HepG2 (cell line): ENCODE data around the gene YEATS2. TPM values are rescaled to one million over a fixed set of nuclear protein-coding genes. Genes with fewer than 3 reads are reported as not detected.

Experiments used
- CEBPG ChIP-seq: IDR thresholded peaks from 2 replicates; pipeline ENCODE4 v1.6.1; 2016
- HCFC1 ChIP-seq: fragments of 150-350 bp; IDR thresholded peaks from 2 replicates; pipeline ENCODE4 v1.6.1; 2014; ENCODE audit warnings: low read depth, low read length
- IRF2 ChIP-seq: IDR thresholded peaks from 2 replicates; pipeline ENCODE4 v1.6.1; 2018; ENCODE audit warnings: missing genetic modification reagents, missing compliant biosample characterization
- MTF2 ChIP-seq: sonication (generic); formaldehyde crosslinking; IDR thresholded peaks from 2 replicates; pipeline ENCODE4 v1.5.0; 2020; ENCODE audit warnings: missing genetic modification reagents, borderline replicate concordance
- MYNN ChIP-seq: sonication (generic); formaldehyde crosslinking; IDR thresholded peaks from 2 replicates; pipeline ENCODE4 v1.4.0; 2020; ENCODE audit warnings: mild to moderate bottlenecking, low read depth, missing genetic modification reagents
- NCOA1 ChIP-seq: sonication (generic); formaldehyde crosslinking; IDR thresholded peaks from 2 replicates; pipeline ENCODE4 v1.9.0; 2021; ENCODE audit warnings: missing genetic modification reagents
- RFXANK ChIP-seq: IDR thresholded peaks from 2 replicates; pipeline ENCODE4 v1.6.1; 2016
- SOX6 ChIP-seq, 2 experiments: fragments of 450-650 bp in 1 of 2; sonication (generic) in 1 of 2; formaldehyde crosslinking in 1 of 2; IDR thresholded peaks; 2 replicates each; pipeline versions ENCODE4 v1.4.0 to v1.6.1; 2017 to 2020; ENCODE audit warnings: antibody characterized with exemption in 1 of 2, mild to moderate bottlenecking in 1 of 2, missing genetic modification reagents in 1 of 2
- SRSF9 ChIP-seq: fragments of 200-400 bp; formaldehyde crosslinking; IDR thresholded peaks from 2 replicates; pipeline ENCODE4 v1.6.1; 2018; ENCODE audit warnings: borderline replicate concordance, mild to moderate bottlenecking, low read depth, low read length; ENCODE audit not compliant: insufficient read depth, poor library complexity, severe bottlenecking
- SSRP1 ChIP-seq: IDR thresholded peaks from 2 replicates; pipeline ENCODE4 v1.6.1; 2016; ENCODE audit warnings: control low read depth
- ZC3H13 ChIP-seq: sonication (generic); formaldehyde crosslinking; IDR thresholded peaks from 2 replicates; pipeline ENCODE4 v1.8.1; 2023; ENCODE audit warnings: mild to moderate bottlenecking, missing genetic modification reagents, moderate library complexity
- ZMYM2 ChIP-seq: sonication (generic); formaldehyde crosslinking; IDR thresholded peaks from 2 replicates; pipeline ENCODE4 v1.8.0; 2022; ENCODE audit warnings: mild to moderate bottlenecking, missing genetic modification reagents
- ZNF121 ChIP-seq: sonication (generic); formaldehyde crosslinking; IDR thresholded peaks from 2 replicates; pipeline ENCODE4 v1.5.0; 2020; ENCODE audit warnings: mild to moderate bottlenecking, missing genetic modification reagents
- ZNF232 ChIP-seq: sonication (generic); formaldehyde crosslinking; IDR thresholded peaks from 2 replicates; pipeline ENCODE4 v1.4.0; 2020; ENCODE audit warnings: missing genetic modification reagents, borderline replicate concordance
- ZNF329 ChIP-seq: sonication (generic); formaldehyde crosslinking; IDR thresholded peaks from 2 replicates; pipeline ENCODE4 v1.9.0; 2021; ENCODE audit warnings: low read depth, mild to moderate bottlenecking, missing genetic modification reagents
- ZNF772 ChIP-seq: sonication (generic); formaldehyde crosslinking; IDR thresholded peaks from 2 replicates; pipeline ENCODE4 v1.5.0; 2020; ENCODE audit warnings: mild to moderate bottlenecking, missing genetic modification reagents
- ZSCAN12 ChIP-seq: sonication (generic); formaldehyde crosslinking; IDR thresholded peaks from 2 replicates; pipeline ENCODE4 v1.9.0; 2021; ENCODE audit warnings: mild to moderate bottlenecking, missing genetic modification reagents
- polyA plus RNA-seq, 8 experiments: library from polyadenylated mRNA; depleted of rRNA in 3 of 8; stranded (reverse) in 7 of 8; unstranded in 1 of 8; fragments of >200 nt; fragmentation: Illumina TruSeq in 4 of 8; extraction: Trizol in 4 of 8; gene quantifications; 2 replicates each; pipeline versions ENCODE4 v1.2.1 to v1.2.3, GENCODE V29; 2011 to 2016; ENCODE audit warnings: low read depth in 4 of 8, missing spikeins in 1 of 8, mixed read lengths in 1 of 8; ENCODE audit not compliant: insufficient read depth in 1 of 8
- total RNA-seq, 5 experiments: library from RNA; depleted of rRNA; stranded (reverse); fragments of >200 nt; fragmentation: Illumina TruSeq; extraction: Trizol; gene quantifications; 2 replicates each; pipeline ENCODE4 v1.2.3, GENCODE V29; 2016; ENCODE audit warnings: low read depth in 1 of 5
- TF ChIP-seq, protein P1 (sequence below): sonication (generic); formaldehyde crosslinking; IDR thresholded peaks from 2 replicates; pipeline ENCODE4 v1.4.0; 2020; ENCODE audit warnings: missing genetic modification reagents
- TF ChIP-seq, protein P2 (sequence below): sonication (generic); formaldehyde crosslinking; IDR thresholded peaks from 2 replicates; pipeline ENCODE4 v1.4.0; 2020; ENCODE audit warnings: mild to moderate bottlenecking, missing genetic modification reagents
- TF ChIP-seq, protein P3 (sequence below), 2 experiments: sonication (generic) in 1 of 2; formaldehyde crosslinking in 1 of 2; IDR thresholded peaks; 2 replicates each; pipeline versions ENCODE4 v1.6.1 to v1.9.0; 2014 to 2022; ENCODE audit warnings: antibody characterized with exemption in 1 of 2, borderline replicate concordance in 1 of 2, inconsistent platforms in 1 of 2, low read depth in 1 of 2, missing genetic modification reagents in 1 of 2

The YEATS2 gene
- total and polyA plus RNA-seq, 2 of the 13 experiments (the other 11 are each of a cell fraction or from before 2014, with no cell fraction given) = 18.6 to 33.7 TPM

DNA sequence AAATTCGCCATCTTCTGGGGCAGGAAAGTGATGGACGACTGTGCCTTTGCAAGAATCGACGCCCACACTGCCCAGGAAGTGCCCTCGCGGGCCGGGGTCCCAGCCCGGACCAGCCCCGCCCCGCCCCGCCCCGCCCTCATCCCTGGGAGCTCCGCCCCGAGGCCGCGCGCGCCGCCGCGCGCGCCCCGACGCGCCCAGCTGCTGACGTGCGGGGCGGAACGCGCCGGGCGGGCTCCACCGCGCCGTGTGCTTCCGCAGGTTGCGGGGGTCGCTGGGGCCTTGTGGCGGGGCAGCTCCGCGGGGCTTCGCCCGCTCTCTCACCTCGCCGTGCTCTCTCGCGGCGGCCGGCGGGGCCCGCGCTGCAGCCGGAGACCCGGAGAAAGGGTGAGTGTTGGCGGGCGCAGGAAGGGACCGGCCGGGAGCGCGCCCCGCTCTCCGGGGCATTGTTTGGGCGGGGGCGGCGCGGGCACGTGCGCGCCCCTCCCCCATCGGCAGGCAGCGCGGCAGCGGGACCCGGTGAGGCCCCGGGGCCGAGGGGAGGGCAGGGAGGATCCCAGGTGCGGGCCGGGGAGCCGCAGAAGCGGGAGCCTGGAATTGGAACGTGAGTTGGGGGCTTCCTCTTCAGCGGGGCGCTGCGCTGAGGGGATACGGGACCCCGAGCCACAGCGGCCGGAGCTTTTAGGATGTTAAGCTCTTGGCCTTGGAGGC lies at the start of gene YEATS2 (continued):
- TF ChIP-seq CEBPG (CRISPR knock-in tag) = no peak
- TF ChIP-seq ZNF232 (CRISPR knock-in tag) = no peak
- TF ChIP-seq SRSF9 = no peak
- TF ChIP-seq, protein P1, sequence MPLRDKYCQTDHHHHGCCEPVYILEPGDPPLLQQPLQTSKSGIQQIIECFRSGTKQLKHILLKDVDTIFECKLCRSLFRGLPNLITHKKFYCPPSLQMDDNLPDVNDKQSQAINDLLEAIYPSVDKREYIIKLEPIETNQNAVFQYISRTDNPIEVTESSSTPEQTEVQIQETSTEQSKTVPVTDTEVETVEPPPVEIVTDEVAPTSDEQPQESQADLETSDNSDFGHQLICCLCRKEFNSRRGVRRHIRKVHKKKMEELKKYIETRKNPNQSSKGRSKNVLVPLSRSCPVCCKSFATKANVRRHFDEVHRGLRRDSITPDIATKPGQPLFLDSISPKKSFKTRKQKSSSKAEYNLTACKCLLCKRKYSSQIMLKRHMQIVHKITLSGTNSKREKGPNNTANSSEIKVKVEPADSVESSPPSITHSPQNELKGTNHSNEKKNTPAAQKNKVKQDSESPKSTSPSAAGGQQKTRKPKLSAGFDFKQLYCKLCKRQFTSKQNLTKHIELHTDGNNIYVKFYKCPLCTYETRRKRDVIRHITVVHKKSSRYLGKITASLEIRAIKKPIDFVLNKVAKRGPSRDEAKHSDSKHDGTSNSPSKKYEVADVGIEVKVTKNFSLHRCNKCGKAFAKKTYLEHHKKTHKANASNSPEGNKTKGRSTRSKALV = no peak
- TF ChIP-seq ZNF329 = peak; percentile 43; the same call in 1 of the 2 replicates
- TF ChIP-seq IRF2 (CRISPR knock-in tag) = no peak
- TF ChIP-seq NCOA1 = no peak
- TF ChIP-seq MTF2 (CRISPR knock-in tag) = no peak
- TF ChIP-seq ZNF121 (CRISPR knock-in tag) = no peak
- TF ChIP-seq, protein P2, sequence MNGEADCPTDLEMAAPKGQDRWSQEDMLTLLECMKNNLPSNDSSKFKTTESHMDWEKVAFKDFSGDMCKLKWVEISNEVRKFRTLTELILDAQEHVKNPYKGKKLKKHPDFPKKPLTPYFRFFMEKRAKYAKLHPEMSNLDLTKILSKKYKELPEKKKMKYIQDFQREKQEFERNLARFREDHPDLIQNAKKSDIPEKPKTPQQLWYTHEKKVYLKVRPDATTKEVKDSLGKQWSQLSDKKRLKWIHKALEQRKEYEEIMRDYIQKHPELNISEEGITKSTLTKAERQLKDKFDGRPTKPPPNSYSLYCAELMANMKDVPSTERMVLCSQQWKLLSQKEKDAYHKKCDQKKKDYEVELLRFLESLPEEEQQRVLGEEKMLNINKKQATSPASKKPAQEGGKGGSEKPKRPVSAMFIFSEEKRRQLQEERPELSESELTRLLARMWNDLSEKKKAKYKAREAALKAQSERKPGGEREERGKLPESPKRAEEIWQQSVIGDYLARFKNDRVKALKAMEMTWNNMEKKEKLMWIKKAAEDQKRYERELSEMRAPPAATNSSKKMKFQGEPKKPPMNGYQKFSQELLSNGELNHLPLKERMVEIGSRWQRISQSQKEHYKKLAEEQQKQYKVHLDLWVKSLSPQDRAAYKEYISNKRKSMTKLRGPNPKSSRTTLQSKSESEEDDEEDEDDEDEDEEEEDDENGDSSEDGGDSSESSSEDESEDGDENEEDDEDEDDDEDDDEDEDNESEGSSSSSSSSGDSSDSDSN (CRISPR knock-in tag) = peak; percentile 74; the same call in 1 of the 2 replicates
- no peak for TF ChIP-seq SSRP1 (CRISPR knock-in tag)
- TF ChIP-seq MYNN (CRISPR knock-in tag) = no peak
- TF ChIP-seq ZNF772 (CRISPR knock-in tag) = peak; percentile 64
- TF ChIP-seq ZMYM2 (CRISPR knock-in tag) = no peak
- TF ChIP-seq ZC3H13 (CRISPR knock-in tag) = no peak
- TF ChIP-seq HCFC1 = no peak
- no peak for TF ChIP-seq RFXANK (CRISPR knock-in tag)
- no peak for TF ChIP-seq SOX6 (IDR thresholded peaks at IDR 0.05)
- 0 out of 2 replicates have a peak, but pooled peaks have one; percentile 11 for TF ChIP-seq SOX6 (CRISPR knock-in tag; IDR thresholded peaks at IDR 0.05)
- TF ChIP-seq ZSCAN12 (CRISPR knock-in tag) = 0 out of 2 replicates have a peak, but pooled peaks have one; percentile 7
- TF ChIP-seq, protein P3, sequence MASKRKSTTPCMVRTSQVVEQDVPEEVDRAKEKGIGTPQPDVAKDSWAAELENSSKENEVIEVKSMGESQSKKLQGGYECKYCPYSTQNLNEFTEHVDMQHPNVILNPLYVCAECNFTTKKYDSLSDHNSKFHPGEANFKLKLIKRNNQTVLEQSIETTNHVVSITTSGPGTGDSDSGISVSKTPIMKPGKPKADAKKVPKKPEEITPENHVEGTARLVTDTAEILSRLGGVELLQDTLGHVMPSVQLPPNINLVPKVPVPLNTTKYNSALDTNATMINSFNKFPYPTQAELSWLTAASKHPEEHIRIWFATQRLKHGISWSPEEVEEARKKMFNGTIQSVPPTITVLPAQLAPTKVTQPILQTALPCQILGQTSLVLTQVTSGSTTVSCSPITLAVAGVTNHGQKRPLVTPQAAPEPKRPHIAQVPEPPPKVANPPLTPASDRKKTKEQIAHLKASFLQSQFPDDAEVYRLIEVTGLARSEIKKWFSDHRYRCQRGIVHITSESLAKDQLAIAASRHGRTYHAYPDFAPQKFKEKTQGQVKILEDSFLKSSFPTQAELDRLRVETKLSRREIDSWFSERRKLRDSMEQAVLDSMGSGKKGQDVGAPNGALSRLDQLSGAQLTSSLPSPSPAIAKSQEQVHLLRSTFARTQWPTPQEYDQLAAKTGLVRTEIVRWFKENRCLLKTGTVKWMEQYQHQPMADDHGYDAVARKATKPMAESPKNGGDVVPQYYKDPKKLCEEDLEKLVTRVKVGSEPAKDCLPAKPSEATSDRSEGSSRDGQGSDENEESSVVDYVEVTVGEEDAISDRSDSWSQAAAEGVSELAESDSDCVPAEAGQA (IDR thresholded peaks at IDR 0.05; ENCODE audit: low read depth) = no peak
- TF ChIP-seq, protein P3 (CRISPR knock-in tag; IDR thresholded peaks at IDR 0.05; ENCODE audit: borderline replicate concordance) = 0 out of 2 replicates have a peak, but pooled peaks have one; percentile 49
